TTC549 (cell line): ENCODE data around the gene RASL12.
"Not testable (repeated sequence)": the region's sequence is repeated elsewhere in the genome, so short reads cannot be mapped to it uniquely, and the experiment has no call there.

Experiments used
- FAIRE-seq: peaks from 2 replicates; lab custom pipeline; 2012; peaks lifted over from hg19 to GRCh38; lab: Jason Lieb, UNC

Gene RASL12

GRCh38 chr15:65067645-65068402, at the start of gene RASL12:
Gene RASL12, minus strand, starts transcription at chr15:65067991. Its CDS starts 156 bp downstream, at chr15:65067835.
- no peak for FAIRE-seq

GRCh38 chr15:65115542-65115941, 47.8 kb upstream of the RASL12 start:
- FAIRE-seq: no peak

GRCh38 chr15:65115086-65115485, 47.3 kb upstream of the RASL12 start, which contains the start of gene UBAP1L:
Gene UBAP1L, minus strand, starts transcription at chr15:65115200. Its CDS starts 8,985 bp downstream, at chr15:65106215.
- no peak for FAIRE-seq

GRCh38 chr15:65110676-65111292, 43.0 kb upstream of the RASL12 start:
- no peak for FAIRE-seq

GRCh38 chr15:65106011-65106590, 38.3 kb upstream of the RASL12 start:
- FAIRE-seq: no peak

- FAIRE-seq: no peak
These were observed 37.2 kb upstream of the RASL12 start for GRCh38 chr15:65105038-65105437.

- FAIRE-seq: no peak
These were observed 35.1 kb upstream of the RASL12 start for GRCh38 chr15:65102912-65103311.

GRCh38 chr15:65101891-65102708, 34.3 kb upstream of the RASL12 start:
- no peak for FAIRE-seq

GRCh38 chr15:65101411-65101890, 33.7 kb upstream of the RASL12 start:
- FAIRE-seq: no peak

GRCh38 chr15:65100442-65100841, 32.7 kb upstream of the RASL12 start:
- no peak for FAIRE-seq

- not testable (repeated sequence) for FAIRE-seq
These were observed 32.0 kb upstream of the RASL12 start for GRCh38 chr15:65099801-65100200.

GRCh38 chr15:65099336-65099735, 31.5 kb upstream of the RASL12 start:
- no peak for FAIRE-seq

GRCh38 chr15:65097651-65098263, 30.0 kb upstream of the RASL12 start:
- FAIRE-seq: no peak

- no peak for FAIRE-seq
These were observed 28.9 kb upstream of the RASL12 start for GRCh38 chr15:65096481-65097385.

GRCh38 chr15:65095747-65096104, 27.9 kb upstream of the RASL12 start:
- no peak for FAIRE-seq

GRCh38 chr15:65095011-65095746, 27.4 kb upstream of the RASL12 start:
- no peak for FAIRE-seq

- FAIRE-seq: no peak
These were observed 26.7 kb upstream of the RASL12 start for GRCh38 chr15:65094294-65094995.

GRCh38 chr15:65093793-65094170, 26.0 kb upstream of the RASL12 start:
- not testable (repeated sequence) for FAIRE-seq
